Immature natural killer cell (primary cell): ENCODE measurements around the gene TTC1. TPM values are rescaled to one million over a fixed set of nuclear protein-coding genes. Genes with fewer than 3 reads are reported as not detected.

Experiments used
- DNase-seq, 3 donors: peaks; one replicate each; pipeline ENCODE4 v3.0.0; 2022; ENCODE audit warnings: mixed read lengths in 1 of 3
- H3K27ac Mint-ChIP-seq, 6 donors: one replicate each; pipeline ENCODE4 v1.8.0; 2020; ENCODE audit warnings: mixed read lengths in 6 of 6, mild to moderate bottlenecking in 5 of 6, inconsistent platforms in 4 of 6, moderate library complexity in 3 of 6
- H3K27me3 Mint-ChIP-seq, 3 donors: one replicate each; pipeline ENCODE4 v1.8.0; 2020 to 2021; ENCODE audit warnings: low read depth in 3 of 3, mild to moderate bottlenecking in 3 of 3, mixed read lengths in 3 of 3, moderate library complexity in 3 of 3, inconsistent platforms in 1 of 3
- H3K36me3 Mint-ChIP-seq, 3 donors: one replicate each; pipeline ENCODE4 v1.8.0; 2020; ENCODE audit warnings: mixed read lengths in 3 of 3, inconsistent platforms in 2 of 3, mild to moderate bottlenecking in 2 of 3
- H3K4me1 Mint-ChIP-seq, 2 donors: one replicate each; pipeline ENCODE4 v1.8.0; 2020; ENCODE audit warnings: inconsistent platforms in 2 of 2, mild to moderate bottlenecking in 2 of 2, mixed read lengths in 2 of 2, moderate library complexity in 1 of 2
- H3K4me3 Mint-ChIP-seq, 5 donors: one replicate each; pipeline ENCODE4 v1.8.0; 2020; ENCODE audit warnings: mild to moderate bottlenecking in 5 of 5, mixed read lengths in 5 of 5, inconsistent platforms in 3 of 5, moderate library complexity in 3 of 5
- H3K9me3 Mint-ChIP-seq, 6 donors: one replicate each; pipeline ENCODE4 v1.8.0; 2020; ENCODE audit warnings: mild to moderate bottlenecking in 6 of 6, mixed read lengths in 6 of 6, inconsistent platforms in 4 of 6, moderate library complexity in 3 of 6
- polyA plus RNA-seq, 3 donors: library from polyadenylated mRNA; unstranded; fragments of 300-500 nt; fragmentation: Illumina TruSeq; gene quantifications; one replicate each; pipeline ENCODE4 v1.2.3, GENCODE V29; 2021

Gene TTC1
- polyA plus RNA-seq, 3 donors from 2014 or later, result 90.2 to 129 (median 104) TPM

DNA sequence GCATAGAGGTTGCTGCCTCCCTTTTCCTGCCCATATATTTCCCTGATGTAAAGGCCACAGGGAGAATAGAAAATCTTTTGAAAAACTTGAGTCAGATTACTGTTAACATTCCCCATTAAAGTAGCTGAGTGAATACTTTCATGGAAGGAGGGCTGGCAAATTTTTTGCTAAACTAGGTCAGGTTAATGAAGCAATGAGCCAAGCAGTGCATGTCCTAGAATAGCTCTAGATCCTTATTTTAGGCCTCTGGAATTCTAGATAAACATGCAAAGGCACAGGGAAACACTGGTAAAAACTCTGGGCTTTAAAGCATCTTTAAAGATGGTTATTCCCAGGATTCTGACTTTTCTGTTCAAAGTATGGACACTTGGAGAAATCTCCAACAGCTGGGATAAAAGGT lies 27.9 kb downstream of the TTC1 start:
- H3K4me1 Mint-ChIP-seq, result peaks cover 2 to 28% of the 10 kb centered on the region in 2 donors
- H3K27ac Mint-ChIP-seq, result no peak overlapping the region
- no peak overlapping the region for H3K4me3 Mint-ChIP-seq
- no peaks in the 10 kb centered on the region for H3K9me3 Mint-ChIP-seq
- DNase-seq, result no peak
- peaks cover 10 to 37% (median 16%) of the 10 kb centered on the region in 3 donors for H3K36me3 Mint-ChIP-seq
- no peaks in the 10 kb centered on the region for H3K27me3 Mint-ChIP-seq

DNA sequence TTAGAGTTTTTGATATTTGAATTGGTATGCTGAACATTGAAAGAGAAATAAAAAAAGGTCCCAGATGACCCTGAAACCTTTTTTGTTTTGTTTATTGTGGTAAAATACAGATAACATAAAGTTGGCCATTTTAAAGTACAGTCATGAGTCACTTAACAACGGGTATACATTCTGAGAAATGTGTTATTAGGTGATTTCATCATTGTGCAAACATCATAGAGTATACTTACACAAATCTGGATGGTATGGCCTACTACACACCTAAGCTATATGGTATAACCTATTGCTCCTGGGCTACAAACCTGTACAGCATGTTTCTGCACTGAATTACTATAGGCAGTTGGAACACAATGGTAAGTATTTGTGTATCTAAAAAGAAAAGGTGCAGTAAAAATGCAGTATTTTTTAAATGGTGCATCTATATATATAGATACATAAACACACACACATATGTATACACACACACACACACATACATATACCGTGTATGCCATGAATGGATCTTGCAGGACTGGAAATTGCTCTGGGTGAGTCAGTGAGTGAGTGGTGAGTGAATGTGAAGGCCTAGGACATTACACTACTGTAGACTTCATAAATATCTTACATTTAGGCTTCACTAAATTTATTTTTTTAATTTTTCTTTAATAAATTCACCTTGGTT lies 31.0 kb downstream of the TTC1 start:
- no peaks in the 10 kb centered on the region for H3K9me3 Mint-ChIP-seq
- no peaks in the 10 kb centered on the region for H3K27me3 Mint-ChIP-seq
- no peak overlapping the region for H3K27ac Mint-ChIP-seq
- peaks cover 3 to 34% (median 16%) of the 10 kb centered on the region in 3 donors for H3K36me3 Mint-ChIP-seq
- no peak overlapping the region for H3K4me3 Mint-ChIP-seq
- DNase-seq, result no peak
- peaks cover 2 to 8% of the 10 kb centered on the region in 2 donors for H3K4me1 Mint-ChIP-seq

DNA sequence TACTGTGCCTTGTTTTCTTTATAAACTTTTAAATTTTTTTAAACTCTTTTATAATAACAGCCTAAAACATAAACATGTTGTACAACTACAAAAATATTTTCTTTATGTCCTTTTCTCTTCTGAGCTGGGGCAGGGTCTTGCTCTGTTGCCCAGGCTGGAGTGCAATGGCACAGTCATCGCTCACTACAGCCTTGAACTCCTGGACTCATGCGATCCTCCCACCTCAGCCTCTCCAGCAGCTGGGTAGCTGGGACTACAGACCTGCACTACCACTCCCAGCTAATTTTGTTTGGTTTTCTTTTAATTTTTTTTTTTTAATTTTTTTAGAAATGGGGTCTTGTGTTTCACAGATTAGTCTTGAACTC lies 31.5 kb downstream of the TTC1 start:
- no peak overlapping the region for H3K4me3 Mint-ChIP-seq
- peaks cover 3 to 31% (median 19%) of the 10 kb centered on the region in 3 donors for H3K36me3 Mint-ChIP-seq
- H3K27ac Mint-ChIP-seq, result no peak overlapping the region

DNA sequence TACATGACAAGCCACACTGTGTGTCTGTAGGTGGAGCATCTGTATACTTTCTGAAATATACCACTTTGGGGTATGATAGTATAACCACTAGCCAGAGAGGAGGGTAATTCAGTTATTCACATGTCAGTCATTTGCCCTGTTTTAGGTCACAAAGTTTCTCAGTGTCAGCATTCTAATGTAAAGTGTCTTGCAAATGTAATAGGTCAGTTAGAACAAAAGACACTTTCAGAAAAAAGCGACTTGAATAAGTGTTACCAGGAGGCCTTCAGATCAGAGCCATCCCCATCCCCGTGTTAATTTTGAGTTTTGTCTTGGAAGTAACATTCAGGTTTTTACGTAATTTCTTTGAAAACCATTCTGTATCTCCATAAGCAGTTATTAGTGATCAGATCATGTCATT lies 33.7 kb downstream of the TTC1 start:
- no peak for DNase-seq
- H3K27ac Mint-ChIP-seq, result no peak overlapping the region
- no peaks in the 10 kb centered on the region for H3K9me3 Mint-ChIP-seq
- peaks cover 13 to 30% (median 18%) of the 10 kb centered on the region in 3 donors for H3K36me3 Mint-ChIP-seq
- H3K4me3 Mint-ChIP-seq, result no peak overlapping the region
- peaks cover 0 to 2% (median 0%) of the 10 kb centered on the region in 3 donors for H3K27me3 Mint-ChIP-seq
- H3K4me1 Mint-ChIP-seq, result peaks cover 2 to 5% of the 10 kb centered on the region in 2 donors

More for the DNA sequence above, 31.5 kb downstream of the TTC1 start:
- H3K4me1 Mint-ChIP-seq, result peaks cover 2 to 3% of the 10 kb centered on the region in 2 donors
- H3K9me3 Mint-ChIP-seq, result no peaks in the 10 kb centered on the region
- no peak for DNase-seq
- no peaks in the 10 kb centered on the region for H3K27me3 Mint-ChIP-seq

DNA sequence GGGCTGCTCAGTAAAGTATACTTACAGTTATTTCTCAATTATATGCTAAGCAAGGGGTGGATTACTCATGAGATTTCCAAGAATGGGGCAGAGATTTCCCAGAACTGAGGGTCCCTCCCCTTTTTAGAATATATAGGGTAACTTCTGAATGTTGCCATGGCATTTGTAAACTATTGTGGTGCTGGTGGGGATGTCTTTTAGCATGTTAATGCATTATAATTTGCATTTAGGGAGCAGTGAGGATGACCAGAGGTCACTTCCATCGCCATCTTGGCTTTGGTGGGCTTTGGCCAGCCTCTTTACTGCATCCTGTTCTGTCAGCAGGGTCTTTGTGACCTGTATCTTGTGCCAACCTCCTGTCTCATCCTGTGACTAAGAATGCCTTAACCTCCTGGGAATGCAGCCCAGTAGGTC lies 35.5 kb downstream of the TTC1 start:
- H3K4me1 Mint-ChIP-seq, result peaks cover 0 to 5% of the 10 kb centered on the region in 2 donors
- DNase-seq, result no peak
- no peaks in the 10 kb centered on the region for H3K9me3 Mint-ChIP-seq
- peak overlapping the region in 1 of 6 donors; percentile 28 for H3K27ac Mint-ChIP-seq
- H3K27me3 Mint-ChIP-seq, result peaks cover 0 to 2% (median 0%) of the 10 kb centered on the region in 3 donors
- no peak overlapping the region for H3K4me3 Mint-ChIP-seq
- H3K36me3 Mint-ChIP-seq, result peaks cover 13 to 29% (median 22%) of the 10 kb centered on the region in 3 donors

DNA sequence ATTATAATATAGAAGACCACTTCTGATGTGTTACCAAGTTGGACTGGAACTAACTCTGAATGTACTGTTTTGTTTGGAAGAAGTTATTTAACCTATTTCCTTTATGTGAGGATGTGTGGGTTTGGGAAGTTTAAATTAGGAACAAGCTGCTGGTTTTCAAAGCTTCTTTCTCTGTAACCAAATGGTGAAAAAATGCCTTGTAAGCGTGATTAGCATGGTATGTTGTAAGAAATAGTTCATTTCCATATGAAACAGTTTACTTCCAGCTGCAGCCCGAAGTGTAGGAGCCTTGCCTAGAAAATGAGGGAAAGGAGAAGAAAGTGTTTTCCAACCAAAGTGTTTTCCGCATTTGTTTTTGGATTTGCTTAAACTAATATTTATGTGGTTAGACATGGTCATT lies 36.0 kb downstream of the TTC1 start:
- Mint-ChIP-seq H3K9me3 (no peaks in the 10 kb centered on the region), H3K4me1 (peaks cover 0 to 5% of the 10 kb centered on the region in 2 donors), H3K27ac (no peak overlapping the region), H3K36me3 (peaks cover 16 to 33% (median 24%) of the 10 kb centered on the region in 3 donors), H3K27me3 (peaks cover 0 to 2% (median 0%) of the 10 kb centered on the region in 3 donors), H3K4me3 (no peak overlapping the region)
- DNase-seq, result no peak

DNA sequence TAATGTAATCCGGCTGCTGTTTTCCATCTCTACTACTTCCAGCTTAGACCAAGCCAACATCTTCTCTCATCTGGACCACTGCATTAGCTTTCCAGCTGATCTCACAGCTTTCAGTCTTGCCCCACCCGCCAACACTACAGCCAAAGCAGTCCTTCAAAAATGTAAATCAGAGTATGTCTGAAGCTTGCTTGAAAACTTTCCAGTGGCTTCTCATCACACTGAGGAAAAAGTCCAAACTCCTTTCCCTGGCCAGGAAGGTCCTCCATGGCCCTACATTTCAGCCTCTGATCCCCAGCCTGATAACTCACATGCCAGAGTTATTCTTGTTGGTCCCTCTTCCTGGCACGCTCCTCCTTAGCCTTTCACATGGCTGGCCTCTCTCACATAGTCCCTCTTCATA lies 38.5 kb downstream of the TTC1 start:
- Mint-ChIP-seq H3K27ac (peak overlapping the region in 1 of 6 donors; percentile 8), H3K4me3 (no peak overlapping the region), H3K36me3 (peaks cover 16 to 46% (median 29%) of the 10 kb centered on the region in 3 donors), H3K27me3 (peaks cover 0 to 4% (median 0%) of the 10 kb centered on the region in 3 donors), H3K9me3 (no peaks in the 10 kb centered on the region), H3K4me1 (peaks cover 0 to 5% of the 10 kb centered on the region in 2 donors)
- no peak for DNase-seq

DNA sequence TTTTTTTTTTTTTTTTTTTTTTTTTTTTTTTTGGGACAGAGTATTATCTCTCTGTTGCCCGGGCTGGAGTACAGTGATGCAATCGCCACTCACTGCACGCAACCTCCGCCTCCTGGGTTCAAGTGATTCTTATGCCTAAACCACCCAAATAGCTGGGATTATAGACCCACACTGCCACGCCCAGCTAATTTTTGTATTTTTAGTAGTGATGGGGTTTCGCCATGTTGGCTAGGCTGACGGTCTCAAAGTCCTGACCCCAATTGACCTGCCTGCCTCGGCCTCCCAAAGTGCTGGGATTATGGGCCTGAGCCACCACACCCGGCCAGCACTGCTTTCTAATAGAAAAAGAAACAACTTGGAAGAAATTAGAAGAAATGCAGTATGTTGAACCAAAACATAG lies 39.2 kb downstream of the TTC1 start:
- H3K9me3 Mint-ChIP-seq, result no peaks in the 10 kb centered on the region

DNA sequence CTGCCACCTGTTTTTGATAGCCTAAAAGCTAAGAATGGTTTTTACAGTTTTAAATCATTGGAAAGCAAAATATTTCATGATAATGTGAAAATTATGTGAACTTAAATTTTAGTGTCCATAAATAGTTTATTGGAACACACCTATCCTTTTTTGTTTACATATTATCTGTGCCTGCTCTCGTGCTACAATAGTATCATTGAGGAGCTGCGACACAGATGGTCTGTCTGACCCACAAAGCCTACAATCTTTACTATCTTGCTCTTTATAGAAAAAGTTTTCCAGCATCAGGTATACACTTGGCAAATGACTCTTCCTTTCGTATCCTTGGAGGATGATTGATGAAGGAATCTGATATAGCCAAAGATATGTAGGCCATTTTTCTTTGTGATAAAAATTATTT lies 40.2 kb downstream of the TTC1 start:
- Mint-ChIP-seq H3K4me3 (no peak overlapping the region), H3K27me3 (peaks cover 0 to 4% (median 0%) of the 10 kb centered on the region in 3 donors), H3K4me1 (peaks cover 0 to 5% of the 10 kb centered on the region in 2 donors), H3K36me3 (peaks cover 16 to 51% (median 34%) of the 10 kb centered on the region in 3 donors), H3K27ac (no peak overlapping the region), H3K9me3 (no peaks in the 10 kb centered on the region)
- DNase-seq, result no peak

More for the DNA sequence above, 39.2 kb downstream of the TTC1 start:
- Mint-ChIP-seq H3K4me3 (no peak overlapping the region), H3K27me3 (peaks cover 0 to 4% (median 0%) of the 10 kb centered on the region in 3 donors), H3K36me3 (peaks cover 16 to 46% (median 34%) of the 10 kb centered on the region in 3 donors), H3K27ac (no peak overlapping the region), H3K4me1 (peaks cover 0 to 5% of the 10 kb centered on the region in 2 donors)
- DNase-seq, result no peak

DNA sequence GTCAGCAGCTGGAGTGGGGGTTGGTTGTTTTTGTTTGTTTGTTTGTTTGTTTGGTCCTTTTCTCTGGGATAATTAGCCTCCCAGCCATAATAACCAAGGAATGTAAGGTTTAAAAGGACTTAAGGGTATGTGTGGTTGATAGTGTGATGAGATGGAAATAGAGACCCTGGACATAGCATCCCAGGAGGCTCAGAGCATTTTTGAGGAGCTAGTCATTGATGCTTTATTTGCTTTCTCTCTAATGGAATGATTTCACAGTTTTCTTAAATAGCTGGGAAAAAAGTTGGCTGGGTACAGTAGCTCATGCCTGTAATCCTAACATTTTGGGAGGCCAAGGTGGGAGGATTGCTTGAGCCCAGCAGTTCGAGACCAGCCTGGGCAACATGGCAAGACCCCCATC lies 45.1 kb downstream of the TTC1 start:
- Mint-ChIP-seq H3K4me3 (no peak overlapping the region), H3K36me3 (peaks cover 14 to 55% (median 30%) of the 10 kb centered on the region in 3 donors), H3K4me1 (no peaks in the 10 kb centered on the region), H3K27ac (no peak overlapping the region), H3K9me3 (no peaks in the 10 kb centered on the region), H3K27me3 (peaks cover 0 to 2% (median 0%) of the 10 kb centered on the region in 3 donors)
- no peak for DNase-seq

DNA sequence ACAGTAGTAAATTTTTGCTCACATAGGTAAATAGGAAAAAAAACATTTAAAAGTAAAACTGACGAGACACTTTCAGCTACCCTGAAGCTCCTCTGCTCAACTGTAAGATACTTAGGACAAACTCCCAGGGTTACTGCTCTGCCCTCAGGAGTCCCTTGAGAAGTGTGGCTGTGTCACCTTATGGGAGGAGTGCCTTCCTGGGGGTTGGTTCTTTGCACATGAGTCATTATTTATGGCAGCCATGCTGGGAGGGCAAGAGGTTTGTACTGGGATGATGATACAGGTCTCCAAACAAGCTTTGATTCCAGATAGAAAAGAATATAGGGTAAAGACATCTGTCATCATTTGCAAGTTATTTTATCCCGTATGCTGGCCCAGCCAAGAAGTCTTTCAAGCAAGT lies 45.9 kb downstream of the TTC1 start:
- Mint-ChIP-seq H3K36me3 (peaks cover 8 to 52% (median 24%) of the 10 kb centered on the region in 3 donors), H3K9me3 (no peaks in the 10 kb centered on the region), H3K4me3 (no peak overlapping the region), H3K27ac (no peak overlapping the region), H3K4me1 (no peaks in the 10 kb centered on the region), H3K27me3 (peaks cover 0 to 2% (median 0%) of the 10 kb centered on the region in 3 donors)
- DNase-seq, result no peak

DNA sequence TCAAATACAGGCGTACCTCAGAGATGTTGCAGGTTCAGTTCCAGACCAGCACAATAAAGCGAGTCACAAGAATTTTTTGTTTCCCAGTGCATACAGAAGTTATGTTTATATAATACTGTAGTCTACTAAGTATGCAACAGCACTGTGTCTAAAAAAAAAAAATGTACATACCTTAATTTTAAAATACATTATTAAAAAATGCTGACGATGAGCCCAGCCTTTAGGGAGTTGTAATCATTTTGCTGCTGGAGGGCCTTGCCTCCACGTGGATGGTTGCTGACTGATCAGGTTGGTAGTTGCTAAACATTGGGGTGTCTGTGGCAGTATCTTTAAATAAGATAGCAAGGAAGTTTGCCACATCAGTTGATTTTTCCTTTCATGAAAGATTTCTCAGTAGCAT lies 48.3 kb downstream of the TTC1 start:
- no peak for DNase-seq
- peaks cover 0 to under 1% (median 0%) of the 10 kb centered on the region in 3 donors for H3K27me3 Mint-ChIP-seq
- peaks cover 14 to 51% (median 23%) of the 10 kb centered on the region in 3 donors for H3K36me3 Mint-ChIP-seq
- H3K27ac Mint-ChIP-seq, result no peak overlapping the region
- no peaks in the 10 kb centered on the region for H3K4me1 Mint-ChIP-seq
- no peaks in the 10 kb centered on the region for H3K9me3 Mint-ChIP-seq
- no peak overlapping the region for H3K4me3 Mint-ChIP-seq

DNA sequence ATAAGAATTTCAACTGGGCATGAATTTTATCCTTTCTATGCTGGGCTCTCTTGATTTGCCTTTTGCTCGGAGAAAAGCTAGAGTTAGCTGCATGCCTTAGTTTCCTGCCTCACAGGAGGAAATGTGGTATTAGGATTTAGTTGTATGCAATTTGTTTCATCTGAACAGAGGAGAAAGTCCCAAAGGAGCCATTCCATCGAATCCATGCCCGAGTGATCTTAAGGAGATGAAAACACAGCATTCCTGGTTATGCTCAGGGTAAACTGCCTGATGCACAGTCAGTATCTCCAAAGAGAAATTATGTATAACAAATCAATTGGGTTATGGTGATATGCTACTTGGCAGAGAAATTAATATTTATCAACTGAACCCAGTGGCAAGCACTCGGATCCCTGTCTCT lies 51.1 kb downstream of the TTC1 start:
- Mint-ChIP-seq H3K4me3 (no peak overlapping the region), H3K27me3 (no peaks in the 10 kb centered on the region), H3K4me1 (no peaks in the 10 kb centered on the region), H3K36me3 (peaks cover 14 to 41% (median 18%) of the 10 kb centered on the region in 3 donors), H3K27ac (no peak overlapping the region), H3K9me3 (no peaks in the 10 kb centered on the region)
- DNase-seq, result no peak

DNA sequence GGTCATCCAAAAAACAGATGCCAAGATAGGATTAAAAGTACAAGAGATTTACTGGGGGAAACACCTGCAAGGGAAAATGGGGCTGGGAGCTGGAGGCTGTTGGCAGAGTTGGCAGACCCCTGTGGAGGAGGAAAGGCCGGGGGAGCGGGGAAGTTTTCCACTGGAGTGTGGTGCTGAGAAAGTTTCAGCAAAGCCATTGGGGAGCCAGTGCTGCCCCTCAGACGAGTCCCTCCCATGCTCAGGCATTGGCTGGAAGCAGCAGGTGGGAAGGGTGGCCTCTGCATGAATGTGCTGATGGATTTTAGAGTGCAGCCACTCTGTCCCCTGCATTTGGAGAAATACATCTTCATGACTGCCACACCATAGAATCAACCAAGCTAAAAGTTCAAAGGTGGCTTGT lies 52.8 kb downstream of the TTC1 start:
- no peak for DNase-seq
- no peaks in the 10 kb centered on the region for H3K9me3 Mint-ChIP-seq
- peak overlapping the region in 2 of 6 donors; percentile 1 to 6 for H3K27ac Mint-ChIP-seq
- H3K4me1 Mint-ChIP-seq, result no peaks in the 10 kb centered on the region
- H3K4me3 Mint-ChIP-seq, result no peak overlapping the region
- peaks cover 14 to 33% (median 18%) of the 10 kb centered on the region in 3 donors for H3K36me3 Mint-ChIP-seq
- no peaks in the 10 kb centered on the region for H3K27me3 Mint-ChIP-seq

DNA sequence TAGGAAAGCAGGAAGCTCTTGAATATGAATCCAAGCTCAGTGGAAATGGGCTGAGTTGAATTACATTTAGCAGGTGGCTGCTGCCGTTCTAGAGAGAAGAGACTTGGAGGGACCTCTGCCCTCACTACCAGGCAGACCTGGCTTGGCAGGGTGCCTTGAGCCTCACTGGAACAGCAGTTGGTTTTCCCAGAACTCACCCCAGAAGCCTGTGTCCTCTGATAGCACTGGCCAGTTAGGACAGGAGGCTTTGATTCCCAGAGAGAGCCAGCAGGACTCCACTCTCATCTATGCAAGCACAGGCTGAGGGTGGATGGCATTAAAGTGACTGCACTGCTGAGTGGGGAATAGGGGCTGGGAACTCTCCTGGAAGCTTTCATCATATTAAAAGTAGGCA lies 55.5 kb downstream of the TTC1 start:
- Mint-ChIP-seq H3K27me3 (no peaks in the 10 kb centered on the region), H3K27ac (no peak overlapping the region), H3K36me3 (peaks cover 7 to 26% (median 7%) of the 10 kb centered on the region in 3 donors)

More for the DNA sequence above, 55.5 kb downstream of the TTC1 start:
- H3K4me3 Mint-ChIP-seq, result no peak overlapping the region
- H3K4me1 Mint-ChIP-seq, result peaks cover 3 to 6% of the 10 kb centered on the region in 2 donors
- no peaks in the 10 kb centered on the region for H3K9me3 Mint-ChIP-seq
- DNase-seq, result no peak
